HepG2 (cell line): Measurements from ENCODE around the gene GPX2. TPM values are rescaled to one million over a fixed set of nuclear protein-coding genes. Genes with fewer than 3 reads are reported as not detected.

Experiments used
- CBX5 ChIP-seq: sonication (generic); formaldehyde crosslinking; IDR thresholded peaks from 2 replicates; pipeline ENCODE4 v1.4.0; 2020; ENCODE audit warnings: missing genetic modification reagents, borderline replicate concordance
- ETV6 ChIP-seq: sonication (generic); formaldehyde crosslinking; conservative IDR thresholded peaks from 2 replicates; pipeline ENCODE4 v1.4.0; 2020; ENCODE audit warnings: missing genetic modification reagents
- FOSL2 ChIP-seq: sonication (generic); formaldehyde crosslinking; IDR thresholded peaks from 2 replicates; pipeline ENCODE4 v1.4.0; 2020; ENCODE audit warnings: missing genetic modification reagents
- FOXC1 ChIP-seq: sonication (generic); formaldehyde crosslinking; IDR thresholded peaks from 2 replicates; pipeline ENCODE4 v1.8.0; 2022; ENCODE audit warnings: mild to moderate bottlenecking, missing genetic modification reagents, borderline replicate concordance
- KDM2A ChIP-seq: sonication (generic); formaldehyde crosslinking; IDR thresholded peaks from 2 replicates; pipeline ENCODE4 v1.4.0; 2020; ENCODE audit warnings: low read depth, missing genetic modification reagents, borderline replicate concordance
- KLF9 ChIP-seq: IDR thresholded peaks from 2 replicates; pipeline ENCODE4 v1.6.1; 2016; ENCODE audit warnings: low read depth
- NFE2L1 ChIP-seq: sonication (generic); formaldehyde crosslinking; IDR thresholded peaks from 2 replicates; pipeline ENCODE4 v1.4.0; 2020; ENCODE audit warnings: missing genetic modification reagents, mild to moderate bottlenecking, borderline replicate concordance
- NFIC ChIP-seq: IDR thresholded peaks from 2 replicates; pipeline ENCODE4 v1.6.1; 2012; ENCODE audit warnings: mild to moderate bottlenecking, low read length, inconsistent platforms
- PHF5A ChIP-seq: IDR thresholded peaks from one replicate; pipeline ENCODE4 v1.6.1; 2018; ENCODE audit warnings: low read depth, missing genetic modification reagents; ENCODE audit not compliant: unreplicated experiment
- RCOR2 ChIP-seq: IDR thresholded peaks from 2 replicates; pipeline ENCODE4 v1.6.1; 2016; ENCODE audit warnings: missing biosample characterization, missing genetic modification reagents
- REXO4 ChIP-seq: sonication (generic); formaldehyde crosslinking; IDR thresholded peaks from 2 replicates; pipeline ENCODE4 v1.8.0; 2022; ENCODE audit warnings: missing genetic modification reagents, mild to moderate bottlenecking, borderline replicate concordance
- SKI ChIP-seq: fragments of 450-650 bp; IDR thresholded peaks from one replicate; pipeline ENCODE4 v1.6.1; 2018; ENCODE audit warnings: mild to moderate bottlenecking; ENCODE audit not compliant: partially characterized antibody
- SMC3 ChIP-seq: IDR thresholded peaks from 2 replicates; pipeline ENCODE4 v1.6.1; 2011; ENCODE audit warnings: low read length, improper control_type of control experiment
- SNRNP70 ChIP-seq: fragments of 200-400 bp; formaldehyde crosslinking; IDR thresholded peaks from 2 replicates; pipeline ENCODE4 v1.6.1; 2017; ENCODE audit warnings: mild to moderate bottlenecking, low read depth, low read length, moderate library complexity
- THAP11 ChIP-seq: IDR thresholded peaks from 2 replicates; pipeline ENCODE4 v1.6.1; 2016; ENCODE audit warnings: missing biosample characterization, missing genetic modification reagents
- ZFP36L1 ChIP-seq: sonication (generic); formaldehyde crosslinking; IDR thresholded peaks from 2 replicates; pipeline ENCODE4 v1.8.0; 2022; ENCODE audit warnings: mild to moderate bottlenecking, missing genetic modification reagents, moderate library complexity
- ZNF180 ChIP-seq: sonication (generic); formaldehyde crosslinking; IDR thresholded peaks from 2 replicates; pipeline ENCODE4 v1.4.0; 2020; ENCODE audit warnings: low read depth, missing genetic modification reagents, borderline replicate concordance
- ZNF225 ChIP-seq: sonication (generic); formaldehyde crosslinking; IDR thresholded peaks from 2 replicates; pipeline ENCODE4 v1.4.0; 2020; ENCODE audit warnings: mild to moderate bottlenecking, missing genetic modification reagents
- ZNF432 ChIP-seq: sonication (generic); formaldehyde crosslinking; IDR thresholded peaks from 2 replicates; pipeline ENCODE4 v1.5.0; 2020; ENCODE audit warnings: missing genetic modification reagents, mild to moderate bottlenecking, borderline replicate concordance
- ZNF737 ChIP-seq: sonication (generic); formaldehyde crosslinking; IDR thresholded peaks from 2 replicates; pipeline ENCODE4 v1.5.0; 2020; ENCODE audit warnings: missing genetic modification reagents, mild to moderate bottlenecking, borderline replicate concordance
- ZNF782 ChIP-seq: sonication (generic); formaldehyde crosslinking; IDR thresholded peaks from 2 replicates; pipeline ENCODE4 v1.4.0; 2020; ENCODE audit warnings: missing genetic modification reagents, mild to moderate bottlenecking, borderline replicate concordance
- ZNF883 ChIP-seq: sonication (generic); formaldehyde crosslinking; IDR thresholded peaks from 2 replicates; pipeline ENCODE4 v1.5.1; 2020; ENCODE audit warnings: mild to moderate bottlenecking, missing genetic modification reagents; ENCODE audit errors: not compliant biosample characterization
- polyA plus RNA-seq, 8 experiments: library from polyadenylated mRNA; depleted of rRNA in 3 of 8; stranded (reverse) in 7 of 8; unstranded in 1 of 8; fragments of >200 nt; fragmentation: Illumina TruSeq in 4 of 8; extraction: Trizol in 4 of 8; gene quantifications; 2 replicates each; pipeline versions ENCODE4 v1.2.1 to v1.2.3, GENCODE V29; 2011 to 2016; ENCODE audit warnings: low read depth in 4 of 8, missing spikeins in 1 of 8, mixed read lengths in 1 of 8; ENCODE audit not compliant: insufficient read depth in 1 of 8
- total RNA-seq, 5 experiments: library from RNA; depleted of rRNA; stranded (reverse); fragments of >200 nt; fragmentation: Illumina TruSeq; extraction: Trizol; gene quantifications; 2 replicates each; pipeline ENCODE4 v1.2.3, GENCODE V29; 2016; ENCODE audit warnings: low read depth in 1 of 5
- TF ChIP-seq, protein P1 (sequence below): sonication (generic); formaldehyde crosslinking; IDR thresholded peaks from 2 replicates; pipeline ENCODE4 v1.9.0; 2021; ENCODE audit warnings: missing genetic modification reagents, mild to moderate bottlenecking, borderline replicate concordance
- TF ChIP-seq, protein P2 (sequence below): sonication (generic); formaldehyde crosslinking; IDR thresholded peaks from 2 replicates; pipeline ENCODE4 v1.5.1; 2020; ENCODE audit warnings: mild to moderate bottlenecking, moderate library complexity, missing genetic modification reagents
- TF ChIP-seq, protein P3 (sequence below): IDR thresholded peaks from 2 replicates; pipeline ENCODE4 v1.6.1; 2012; ENCODE audit warnings: low read length, improper control_type of control experiment

Gene GPX2
- total and polyA plus RNA-seq, 2 of the 13 experiments (the other 11 are each of a cell fraction or from before 2014, with no cell fraction given): 526 to 674 TPM

DNA sequence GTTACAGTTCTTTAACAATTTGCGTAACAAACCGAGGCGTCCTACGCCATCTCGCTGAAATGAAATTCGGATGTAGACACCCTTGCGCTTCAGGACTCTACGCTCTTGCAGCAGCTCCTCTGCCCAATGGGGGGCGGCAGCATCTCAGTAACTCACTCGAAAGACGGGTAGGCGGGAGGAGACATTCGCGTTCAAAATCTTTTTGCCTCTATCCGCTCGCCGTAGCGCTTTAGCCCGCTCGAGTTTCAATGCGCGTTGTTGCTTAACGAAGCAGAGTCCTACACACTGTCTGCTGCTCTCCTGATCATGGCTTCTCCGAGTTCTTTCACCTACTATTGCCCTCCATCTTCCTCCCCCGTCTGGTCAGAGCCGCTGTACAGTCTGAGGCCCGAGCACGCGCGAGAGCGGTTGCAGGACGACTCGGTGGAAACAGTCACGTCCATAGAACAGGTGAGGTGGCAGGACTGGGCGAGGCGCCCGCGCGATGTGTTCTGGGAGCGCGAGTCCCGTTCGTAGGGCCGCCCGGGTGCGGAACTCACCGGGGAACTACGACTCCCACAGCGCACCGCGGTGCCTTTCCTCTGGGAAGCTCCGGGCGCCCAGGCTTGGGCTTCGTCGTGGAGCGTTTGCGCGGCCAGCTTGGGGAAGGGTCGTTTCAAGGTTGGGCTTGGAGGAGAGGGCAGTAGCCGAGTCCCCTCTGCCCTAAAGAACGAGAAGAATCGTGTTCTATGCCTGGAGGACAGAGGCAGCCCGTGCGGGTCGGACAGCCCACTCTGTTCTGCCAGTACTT lies 44.3 kb upstream of the GPX2 start, which contains the start of gene FNTB (continued):
- TF ChIP-seq FOXC1 (peak; percentile 77; the same call in 1 of the 2 replicates), NFIC (no peak), KLF9 (CRISPR knock-in tag) (no peak), ZNF180 (CRISPR knock-in tag) (no peak), ZNF883 (CRISPR knock-in tag) (peak; percentile 74), SNRNP70 (no peak), PHF5A (peak; percentile 62), ETV6 (CRISPR knock-in tag) (no peak), ZNF782 (CRISPR knock-in tag) (peak; percentile 31; the same call in 1 of the 2 replicates), REXO4 (CRISPR knock-in tag) (no peak), KDM2A (peak; percentile 72), ZFP36L1 (CRISPR knock-in tag) (no peak), FOSL2 (CRISPR knock-in tag) (peak; percentile 28), ZNF737 (CRISPR knock-in tag) (no peak; the same call in 1 of the 2 replicates), ZNF225 (CRISPR knock-in tag) (peak; percentile 81), RCOR2 (CRISPR knock-in tag) (peak; percentile 16; the same call in 1 of the 2 replicates), THAP11 (CRISPR knock-in tag) (peak; percentile 98), SKI (peak; percentile 57), SMC3 (peak; percentile 63; the same call in 1 of the 2 replicates), NFE2L1 (0 out of 2 replicates have a peak, but pooled peaks have one; percentile 79), CBX5 (CRISPR knock-in tag) (no peak; the same call in 1 of the 2 replicates), ZNF432 (CRISPR knock-in tag) (no peak)
- TF ChIP-seq, protein P1, sequence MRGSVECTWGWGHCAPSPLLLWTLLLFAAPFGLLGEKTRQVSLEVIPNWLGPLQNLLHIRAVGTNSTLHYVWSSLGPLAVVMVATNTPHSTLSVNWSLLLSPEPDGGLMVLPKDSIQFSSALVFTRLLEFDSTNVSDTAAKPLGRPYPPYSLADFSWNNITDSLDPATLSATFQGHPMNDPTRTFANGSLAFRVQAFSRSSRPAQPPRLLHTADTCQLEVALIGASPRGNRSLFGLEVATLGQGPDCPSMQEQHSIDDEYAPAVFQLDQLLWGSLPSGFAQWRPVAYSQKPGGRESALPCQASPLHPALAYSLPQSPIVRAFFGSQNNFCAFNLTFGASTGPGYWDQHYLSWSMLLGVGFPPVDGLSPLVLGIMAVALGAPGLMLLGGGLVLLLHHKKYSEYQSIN: no peak
- TF ChIP-seq, protein P2, sequence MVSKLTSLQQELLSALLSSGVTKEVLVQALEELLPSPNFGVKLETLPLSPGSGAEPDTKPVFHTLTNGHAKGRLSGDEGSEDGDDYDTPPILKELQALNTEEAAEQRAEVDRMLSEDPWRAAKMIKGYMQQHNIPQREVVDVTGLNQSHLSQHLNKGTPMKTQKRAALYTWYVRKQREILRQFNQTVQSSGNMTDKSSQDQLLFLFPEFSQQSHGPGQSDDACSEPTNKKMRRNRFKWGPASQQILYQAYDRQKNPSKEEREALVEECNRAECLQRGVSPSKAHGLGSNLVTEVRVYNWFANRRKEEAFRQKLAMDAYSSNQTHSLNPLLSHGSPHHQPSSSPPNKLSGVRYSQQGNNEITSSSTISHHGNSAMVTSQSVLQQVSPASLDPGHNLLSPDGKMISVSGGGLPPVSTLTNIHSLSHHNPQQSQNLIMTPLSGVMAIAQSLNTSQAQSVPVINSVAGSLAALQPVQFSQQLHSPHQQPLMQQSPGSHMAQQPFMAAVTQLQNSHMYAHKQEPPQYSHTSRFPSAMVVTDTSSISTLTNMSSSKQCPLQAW: peak; percentile 89
- TF ChIP-seq, protein P3, sequence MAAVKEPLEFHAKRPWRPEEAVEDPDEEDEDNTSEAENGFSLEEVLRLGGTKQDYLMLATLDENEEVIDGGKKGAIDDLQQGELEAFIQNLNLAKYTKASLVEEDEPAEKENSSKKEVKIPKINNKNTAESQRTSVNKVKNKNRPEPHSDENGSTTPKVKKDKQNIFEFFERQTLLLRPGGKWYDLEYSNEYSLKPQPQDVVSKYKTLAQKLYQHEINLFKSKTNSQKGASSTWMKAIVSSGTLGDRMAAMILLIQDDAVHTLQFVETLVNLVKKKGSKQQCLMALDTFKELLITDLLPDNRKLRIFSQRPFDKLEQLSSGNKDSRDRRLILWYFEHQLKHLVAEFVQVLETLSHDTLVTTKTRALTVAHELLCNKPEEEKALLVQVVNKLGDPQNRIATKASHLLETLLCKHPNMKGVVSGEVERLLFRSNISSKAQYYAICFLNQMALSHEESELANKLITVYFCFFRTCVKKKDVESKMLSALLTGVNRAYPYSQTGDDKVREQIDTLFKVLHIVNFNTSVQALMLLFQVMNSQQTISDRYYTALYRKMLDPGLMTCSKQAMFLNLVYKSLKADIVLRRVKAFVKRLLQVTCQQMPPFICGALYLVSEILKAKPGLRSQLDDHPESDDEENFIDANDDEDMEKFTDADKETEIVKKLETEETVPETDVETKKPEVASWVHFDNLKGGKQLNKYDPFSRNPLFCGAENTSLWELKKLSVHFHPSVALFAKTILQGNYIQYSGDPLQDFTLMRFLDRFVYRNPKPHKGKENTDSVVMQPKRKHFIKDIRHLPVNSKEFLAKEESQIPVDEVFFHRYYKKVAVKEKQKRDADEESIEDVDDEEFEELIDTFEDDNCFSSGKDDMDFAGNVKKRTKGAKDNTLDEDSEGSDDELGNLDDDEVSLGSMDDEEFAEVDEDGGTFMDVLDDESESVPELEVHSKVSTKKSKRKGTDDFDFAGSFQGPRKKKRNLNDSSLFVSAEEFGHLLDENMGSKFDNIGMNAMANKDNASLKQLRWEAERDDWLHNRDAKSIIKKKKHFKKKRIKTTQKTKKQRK: no peak
